GM23338 (cell line): ENCODE measurements around the gene TRPM3.

Source experiments
- CREB1 ChIP-seq: fragments of 250-450 bp; sonication (Bioruptor Pico); IDR thresholded peaks from 2 replicates; pipeline ENCODE4 v1.5.0; 2020; ENCODE audit warnings: low read depth, mild to moderate bottlenecking, moderate library complexity
- EZH2 ChIP-seq: fragments of 200-600 bp; sonication (generic); IDR thresholded peaks from one replicate; pipeline ENCODE4 v1.8.0; 2017; ENCODE audit warnings: antibody characterized with exemption, mild to moderate bottlenecking, low read depth; ENCODE audit not compliant: unreplicated experiment
- EZH2phosphoT487 ChIP-seq: fragments of 200-600 bp; sonication (generic); IDR thresholded peaks from one replicate; pipeline ENCODE4 v1.8.1; 2018; ENCODE audit warnings: antibody characterized with exemption; ENCODE audit not compliant: unreplicated experiment
- JUNB ChIP-seq: IDR thresholded peaks from one replicate; pipeline ENCODE4 v1.6.1; 2016; ENCODE audit warnings: antibody characterized with exemption; ENCODE audit not compliant: unreplicated experiment
- POLR2AphosphoS5 ChIP-seq: IDR thresholded peaks from 2 replicates; pipeline ENCODE4 v1.6.1; 2016; ENCODE audit warnings: antibody characterized with exemption, low read depth
- ZNF114 ChIP-seq: fragments of 250-450 bp; sonication (Bioruptor Pico); IDR thresholded peaks from 2 replicates; pipeline ENCODE4 v1.5.0; 2020; ENCODE audit warnings: mild to moderate bottlenecking, moderate library complexity
- ZNF331 ChIP-seq: fragments of 250-450 bp; sonication (Bioruptor Pico); IDR thresholded peaks from 2 replicates; pipeline ENCODE4 v1.5.0; 2020; ENCODE audit warnings: low read depth, mild to moderate bottlenecking, moderate library complexity
- TF ChIP-seq, protein P1 (sequence below): IDR thresholded peaks from one replicate; pipeline ENCODE4 v1.6.1; 2018; ENCODE audit warnings: antibody characterized with exemption; ENCODE audit not compliant: unreplicated experiment
- TF ChIP-seq, protein P2 (sequence below), 2 experiments: fragments of 200-600 bp in 1 of 2; sonication (generic) in 1 of 2; conservative IDR thresholded peaks; 2 replicates each; pipeline versions ENCODE4 v1.5.1 to v1.6.1; 2016 to 2017; ENCODE audit warnings: antibody characterized with exemption in 2 of 2, low read depth in 2 of 2, mild to moderate bottlenecking in 2 of 2, moderate library complexity in 1 of 2
- TF ChIP-seq, protein P3 (sequence below): IDR thresholded peaks from 2 replicates; pipeline ENCODE4 v1.6.1; 2016; ENCODE audit warnings: antibody characterized with exemption

DNA sequence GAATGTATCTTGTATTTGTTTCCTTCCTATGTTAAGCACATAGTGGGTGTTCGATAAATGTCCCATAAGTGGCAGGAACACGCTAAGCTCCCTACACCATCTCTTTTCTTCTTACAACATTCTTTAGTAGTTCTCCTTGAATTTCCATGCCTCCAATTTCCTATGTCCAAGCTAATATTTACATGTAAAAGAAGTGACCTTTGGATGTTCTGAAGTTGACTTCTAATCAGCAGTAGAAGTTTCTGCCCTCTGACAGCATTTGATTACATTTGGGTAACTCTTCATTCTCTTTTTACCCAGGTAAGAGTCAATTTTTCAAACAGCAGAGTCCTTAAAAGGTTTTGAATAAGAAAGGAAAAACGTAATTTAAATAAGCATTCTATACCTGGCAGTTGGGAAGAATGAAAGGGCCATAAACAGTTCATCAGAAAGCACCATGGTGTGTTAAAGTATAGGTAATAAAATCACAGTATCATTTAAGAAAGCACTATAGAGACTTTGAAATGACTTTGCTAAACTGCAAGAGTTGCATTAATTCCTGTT lies 78.9 kb downstream of the TRPM3 start:
- TF ChIP-seq, protein P1, sequence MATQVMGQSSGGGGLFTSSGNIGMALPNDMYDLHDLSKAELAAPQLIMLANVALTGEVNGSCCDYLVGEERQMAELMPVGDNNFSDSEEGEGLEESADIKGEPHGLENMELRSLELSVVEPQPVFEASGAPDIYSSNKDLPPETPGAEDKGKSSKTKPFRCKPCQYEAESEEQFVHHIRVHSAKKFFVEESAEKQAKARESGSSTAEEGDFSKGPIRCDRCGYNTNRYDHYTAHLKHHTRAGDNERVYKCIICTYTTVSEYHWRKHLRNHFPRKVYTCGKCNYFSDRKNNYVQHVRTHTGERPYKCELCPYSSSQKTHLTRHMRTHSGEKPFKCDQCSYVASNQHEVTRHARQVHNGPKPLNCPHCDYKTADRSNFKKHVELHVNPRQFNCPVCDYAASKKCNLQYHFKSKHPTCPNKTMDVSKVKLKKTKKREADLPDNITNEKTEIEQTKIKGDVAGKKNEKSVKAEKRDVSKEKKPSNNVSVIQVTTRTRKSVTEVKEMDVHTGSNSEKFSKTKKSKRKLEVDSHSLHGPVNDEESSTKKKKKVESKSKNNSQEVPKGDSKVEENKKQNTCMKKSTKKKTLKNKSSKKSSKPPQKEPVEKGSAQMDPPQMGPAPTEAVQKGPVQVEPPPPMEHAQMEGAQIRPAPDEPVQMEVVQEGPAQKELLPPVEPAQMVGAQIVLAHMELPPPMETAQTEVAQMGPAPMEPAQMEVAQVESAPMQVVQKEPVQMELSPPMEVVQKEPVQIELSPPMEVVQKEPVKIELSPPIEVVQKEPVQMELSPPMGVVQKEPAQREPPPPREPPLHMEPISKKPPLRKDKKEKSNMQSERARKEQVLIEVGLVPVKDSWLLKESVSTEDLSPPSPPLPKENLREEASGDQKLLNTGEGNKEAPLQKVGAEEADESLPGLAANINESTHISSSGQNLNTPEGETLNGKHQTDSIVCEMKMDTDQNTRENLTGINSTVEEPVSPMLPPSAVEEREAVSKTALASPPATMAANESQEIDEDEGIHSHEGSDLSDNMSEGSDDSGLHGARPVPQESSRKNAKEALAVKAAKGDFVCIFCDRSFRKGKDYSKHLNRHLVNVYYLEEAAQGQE = no peak
- TF ChIP-seq, protein P2, sequence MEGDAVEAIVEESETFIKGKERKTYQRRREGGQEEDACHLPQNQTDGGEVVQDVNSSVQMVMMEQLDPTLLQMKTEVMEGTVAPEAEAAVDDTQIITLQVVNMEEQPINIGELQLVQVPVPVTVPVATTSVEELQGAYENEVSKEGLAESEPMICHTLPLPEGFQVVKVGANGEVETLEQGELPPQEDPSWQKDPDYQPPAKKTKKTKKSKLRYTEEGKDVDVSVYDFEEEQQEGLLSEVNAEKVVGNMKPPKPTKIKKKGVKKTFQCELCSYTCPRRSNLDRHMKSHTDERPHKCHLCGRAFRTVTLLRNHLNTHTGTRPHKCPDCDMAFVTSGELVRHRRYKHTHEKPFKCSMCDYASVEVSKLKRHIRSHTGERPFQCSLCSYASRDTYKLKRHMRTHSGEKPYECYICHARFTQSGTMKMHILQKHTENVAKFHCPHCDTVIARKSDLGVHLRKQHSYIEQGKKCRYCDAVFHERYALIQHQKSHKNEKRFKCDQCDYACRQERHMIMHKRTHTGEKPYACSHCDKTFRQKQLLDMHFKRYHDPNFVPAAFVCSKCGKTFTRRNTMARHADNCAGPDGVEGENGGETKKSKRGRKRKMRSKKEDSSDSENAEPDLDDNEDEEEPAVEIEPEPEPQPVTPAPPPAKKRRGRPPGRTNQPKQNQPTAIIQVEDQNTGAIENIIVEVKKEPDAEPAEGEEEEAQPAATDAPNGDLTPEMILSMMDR (conservative IDR thresholded peaks at IDR 0.05; ENCODE audit: low read depth in 2 of 2) = no peak
- TF ChIP-seq EZH2phosphoT487 (no peak), EZH2 (no peak), POLR2AphosphoS5 (no peak), JUNB (no peak), CREB1 (no peak), ZNF331 (no peak), ZNF114 (CRISPR knock-in tag) (no peak)
- TF ChIP-seq, protein P3, sequence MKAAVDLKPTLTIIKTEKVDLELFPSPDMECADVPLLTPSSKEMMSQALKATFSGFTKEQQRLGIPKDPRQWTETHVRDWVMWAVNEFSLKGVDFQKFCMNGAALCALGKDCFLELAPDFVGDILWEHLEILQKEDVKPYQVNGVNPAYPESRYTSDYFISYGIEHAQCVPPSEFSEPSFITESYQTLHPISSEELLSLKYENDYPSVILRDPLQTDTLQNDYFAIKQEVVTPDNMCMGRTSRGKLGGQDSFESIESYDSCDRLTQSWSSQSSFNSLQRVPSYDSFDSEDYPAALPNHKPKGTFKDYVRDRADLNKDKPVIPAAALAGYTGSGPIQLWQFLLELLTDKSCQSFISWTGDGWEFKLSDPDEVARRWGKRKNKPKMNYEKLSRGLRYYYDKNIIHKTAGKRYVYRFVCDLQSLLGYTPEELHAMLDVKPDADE = no peak
